ENCODE measurements around the gene NCEH1. TPM values are rescaled to one million over a fixed set of nuclear protein-coding genes. Genes with fewer than 3 reads are reported as not detected.

The NCEH1 gene
- total and polyA plus RNA-seq, 7 donors, result 2.6 to 12.0 (median 5.1) TPM

GRCh38 chr3:172601066-172601832 lies 109.6 kb downstream of the NCEH1 start:
- 82 to 91% (median 85%) methylated on average over 3 of the region's 3 CpGs for WGBS, 3 donors
- Histone ChIP-seq H3K4me3 (no peak overlapping the region), H3K4me1 (no peaks in the 10 kb centered on the region), H3K9me3 (no peaks in the 10 kb centered on the region), H3K27ac (no peak overlapping the region), H3K27me3 (ENCODE audit: insufficient read depth in 3 of 3, low read length in 2 of 3) (no peaks in the 10 kb centered on the region), H3K36me3 (ENCODE audit: insufficient read depth in 1 of 2, low read depth in 1 of 2) (no peaks in the 10 kb centered on the region)
- TF ChIP-seq CTCF (IDR thresholded peaks at IDR 0.05), result no peak
- ATAC-seq, result no peak
- no peak for DNase-seq
- intact Hi-C loops (cut with DNase I), result no loop called here

- Histone ChIP-seq H3K4me1 (no peaks in the 10 kb centered on the region), H3K9me3 (no peaks in the 10 kb centered on the region), H3K4me3 (no peak overlapping the region), H3K27ac (no peak overlapping the region), H3K27me3 (ENCODE audit: insufficient read depth in 3 of 3, low read length in 2 of 3) (no peaks in the 10 kb centered on the region), H3K36me3 (ENCODE audit: insufficient read depth in 1 of 2, low read depth in 1 of 2) (no peaks in the 10 kb centered on the region)
- ATAC-seq (no peak), DNase-seq (no peak)
- 73 to 81% (median 80%) methylated on average over 3 of the region's 3 CpGs for WGBS, 3 donors
- intact Hi-C loops (cut with DNase I), result no loop called here
- no peak for TF ChIP-seq CTCF (IDR thresholded peaks at IDR 0.05)
Observed at GRCh38 chr3:172600644-172601065, 110.2 kb downstream of the NCEH1 start.

- Histone ChIP-seq H3K4me1 (peaks cover 7% of the 10 kb centered on the region), H3K27ac (no peak overlapping the region), H3K27me3 (ENCODE audit: insufficient read depth in 3 of 3, low read length in 2 of 3) (no peaks in the 10 kb centered on the region), H3K4me3 (no peak overlapping the region), H3K9me3 (no peaks in the 10 kb centered on the region), H3K36me3 (ENCODE audit: insufficient read depth in 1 of 2, low read depth in 1 of 2) (no peaks in the 10 kb centered on the region)
- DNase-seq (no peak), ATAC-seq (no peak)
- intact Hi-C loops (cut with DNase I), result loop anchor here (5.0 to 10.0 kb wide), 2 partner anchors 54 to 107 kb away; no protein-coding TSS in a partner anchor
- 78 to 99% (median 96%) methylated on average over 3 of the region's 3 CpGs for WGBS, 3 donors
- TF ChIP-seq CTCF (IDR thresholded peaks at IDR 0.05), result no peak
Observed at GRCh38 chr3:172598904-172599303, 112.0 kb downstream of the NCEH1 start.

GRCh38 chr3:172596394-172596706 lies 114.5 kb downstream of the NCEH1 start:
- no peak for ATAC-seq
- intact Hi-C loops (cut with DNase I), result loop anchor here (2.0 to 10.0 kb wide), 3 partner anchors 52 to 108 kb away; no protein-coding TSS in a partner anchor
- Histone ChIP-seq H3K27ac (no peak overlapping the region), H3K4me3 (no peak overlapping the region), H3K27me3 (ENCODE audit: insufficient read depth in 3 of 3, low read length in 2 of 3) (no peaks in the 10 kb centered on the region), H3K9me3 (no peaks in the 10 kb centered on the region), H3K36me3 (ENCODE audit: insufficient read depth in 1 of 2, low read depth in 1 of 2) (no peaks in the 10 kb centered on the region), H3K4me1 (peaks cover 7% of the 10 kb centered on the region)
- TF ChIP-seq CTCF (IDR thresholded peaks at IDR 0.05), result no peak
- WGBS, 3 donors, result 44 to 69% (median 69%) methylated on average over 2 of the region's 2 CpGs
- no peak for DNase-seq

Measured in psoas muscle (tissue), 8 donors.